Measurements from ENCODE around the gene WDR6.

Gene WDR6

GRCh38 chr3:49028673-49029562 is 21.7 kb downstream of the WDR6 start, which contains the start of gene IMPDH2:
Gene IMPDH2 (minus strand): TSS chr3:49029398. CDS start chr3:49029350, 48 bp downstream.
- peak; percentile 83 to 86 for DNase-seq (ENCODE audit: extremely low read depth in 1 of 2, low read depth in 1 of 2)

- no peak for DNase-seq (ENCODE audit: extremely low read depth in 1 of 2, low read depth in 1 of 2)
Observed at GRCh38 chr3:49029563-49029884, 22.3 kb downstream of the WDR6 start.

- no peak for DNase-seq (ENCODE audit: extremely low read depth in 1 of 2, low read depth in 1 of 2)
Observed at GRCh38 chr3:49030321-49030720, 23.1 kb downstream of the WDR6 start.

GRCh38 chr3:49032646-49033304 is 25.6 kb downstream of the WDR6 start:
- no peak for DNase-seq (ENCODE audit: extremely low read depth in 1 of 2, low read depth in 1 of 2)

- DNase-seq (ENCODE audit: extremely low read depth in 1 of 2, low read depth in 1 of 2), result no peak
Observed at GRCh38 chr3:49034650-49035049, 27.5 kb downstream of the WDR6 start.

GRCh38 chr3:49035281-49035680 is 28.1 kb downstream of the WDR6 start:
- no peak for DNase-seq (ENCODE audit: extremely low read depth in 1 of 2, low read depth in 1 of 2)

GRCh38 chr3:49053543-49053942 is 46.4 kb downstream of the WDR6 start:
- no peak for DNase-seq (ENCODE audit: extremely low read depth in 1 of 2, low read depth in 1 of 2)

- DNase-seq (ENCODE audit: extremely low read depth in 1 of 2, low read depth in 1 of 2), result no peak
Observed at GRCh38 chr3:49054344-49054862, 47.2 kb downstream of the WDR6 start.

- no peak for DNase-seq (ENCODE audit: extremely low read depth in 1 of 2, low read depth in 1 of 2)
Observed at GRCh38 chr3:49057268-49057667, 50.1 kb downstream of the WDR6 start.

GRCh38 chr3:49058011-49058410 is 50.8 kb downstream of the WDR6 start:
- no peak for DNase-seq (ENCODE audit: extremely low read depth in 1 of 2, low read depth in 1 of 2)
